ENCODE results near the gene SYPL1.

The SYPL1 gene

DNA sequence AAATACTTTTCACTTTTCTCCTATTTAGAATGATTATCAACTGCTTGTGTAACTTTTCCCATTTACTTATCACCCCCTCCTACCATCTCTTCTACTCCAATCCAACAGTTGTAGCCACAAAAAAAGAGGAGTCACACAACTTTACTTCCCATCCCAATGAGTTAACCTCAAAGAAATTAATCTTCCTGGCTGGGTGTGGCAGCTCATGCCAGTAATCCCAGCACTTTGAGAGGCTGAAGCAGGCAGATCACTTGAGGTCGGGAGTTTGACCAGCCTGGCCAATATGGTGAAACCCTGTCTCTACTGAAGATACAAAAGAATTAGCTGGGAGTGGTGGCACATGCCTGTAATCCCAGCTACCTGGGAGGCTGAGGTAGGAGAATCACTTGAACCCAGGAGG lies 19.9 kb downstream of the SYPL1 start:
- DNase-seq (ENCODE audit: low spot score), result no peak

DNA sequence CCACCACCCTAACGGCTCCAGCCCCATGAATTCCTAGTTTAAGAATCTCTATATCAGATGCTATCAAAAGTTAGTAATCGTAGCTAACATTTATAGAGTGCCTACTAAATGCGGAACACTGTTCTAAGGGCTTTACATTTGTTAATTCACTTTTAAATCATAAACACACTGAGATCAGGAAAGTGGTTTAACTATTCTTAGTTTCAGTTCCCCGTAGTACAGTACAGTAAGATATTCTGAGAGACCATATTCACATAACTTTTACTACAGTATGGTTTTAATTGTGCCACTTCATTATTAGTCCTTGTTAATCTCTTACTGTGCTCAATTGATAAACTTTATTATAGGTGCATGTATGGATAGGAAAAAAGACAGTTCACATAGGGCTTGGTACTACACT lies 22.5 kb downstream of the SYPL1 start:
- DNase-seq (ENCODE audit: low spot score), result no peak

DNA sequence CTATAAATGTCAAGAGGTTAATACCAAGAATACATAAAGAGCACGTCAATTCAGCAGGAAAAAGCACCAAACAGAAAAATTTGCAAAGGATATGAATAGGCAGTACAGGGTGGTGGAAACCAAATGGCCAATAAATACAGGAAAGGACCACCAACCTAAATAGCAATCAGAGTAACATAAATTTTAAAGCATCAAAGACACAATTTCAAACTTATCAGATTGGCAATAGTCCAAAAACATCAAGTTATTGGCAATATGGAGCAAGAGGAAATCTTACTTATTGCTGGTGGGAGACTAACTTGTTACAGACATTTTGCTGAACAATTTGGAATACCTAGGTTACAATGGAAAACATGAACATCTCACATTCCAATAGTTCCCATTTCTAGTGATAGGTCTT lies 24.1 kb downstream of the SYPL1 start:
- no peak for DNase-seq (ENCODE audit: low spot score)

DNA sequence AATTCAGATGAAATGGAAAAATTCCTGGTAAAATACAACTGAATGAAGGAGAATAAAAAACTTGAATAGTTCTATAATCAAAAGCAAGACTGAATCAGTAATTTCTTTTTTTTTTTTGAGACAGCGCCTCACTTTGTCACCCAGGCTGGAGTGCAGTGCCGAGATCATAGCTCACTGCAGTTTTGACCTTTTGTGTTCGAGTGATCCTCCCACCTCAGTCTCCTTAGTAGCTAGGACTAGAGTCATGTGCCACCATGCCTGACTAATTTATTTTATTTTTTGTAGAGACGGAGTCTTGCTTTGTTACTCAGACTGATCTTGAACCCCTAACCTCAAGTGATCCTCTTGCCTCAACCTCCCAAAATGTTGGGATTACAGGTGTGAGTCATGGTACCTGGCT lies 26.1 kb downstream of the SYPL1 start:
- no peak for DNase-seq (ENCODE audit: low spot score)

DNA sequence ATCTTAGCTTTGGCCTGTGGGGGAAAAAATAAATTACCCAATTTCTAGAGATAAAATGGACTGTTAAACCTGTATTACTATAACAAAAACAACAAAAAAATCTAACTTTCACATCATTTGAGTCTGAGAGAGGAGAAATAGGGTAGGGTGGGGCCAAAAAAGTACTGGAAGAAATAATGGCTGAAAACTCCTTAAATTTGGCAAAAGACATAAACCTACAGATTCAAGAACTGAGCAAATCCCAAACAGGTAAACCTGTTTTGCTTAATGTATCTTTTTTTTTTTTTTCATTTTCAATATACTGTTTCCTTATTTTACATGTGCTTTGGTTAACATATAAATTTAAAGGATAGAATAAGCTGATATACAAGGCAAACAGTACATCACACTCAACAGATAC lies 27.1 kb downstream of the SYPL1 start:
- no peak for DNase-seq (ENCODE audit: low spot score)

DNA sequence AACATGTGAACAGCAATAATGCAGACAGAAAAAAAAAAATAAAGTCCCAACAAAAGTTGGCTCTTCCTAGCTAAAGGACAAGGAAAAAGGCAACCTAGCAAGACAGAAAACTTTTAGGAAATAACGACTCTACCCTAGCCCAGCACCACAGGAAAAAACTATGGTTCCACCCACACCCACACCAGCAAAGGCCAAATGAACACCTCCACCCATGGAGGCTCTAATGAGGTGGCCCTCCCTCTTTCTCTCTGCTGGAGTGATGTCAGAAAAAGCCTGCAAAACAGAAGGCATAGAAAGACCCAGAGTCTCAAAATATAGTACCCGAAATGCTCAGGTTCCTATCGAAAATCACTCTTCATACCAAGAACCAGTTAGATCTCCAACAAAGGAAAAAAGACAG lies 28.4 kb downstream of the SYPL1 start:
- DNase-seq (ENCODE audit: low spot score), result no peak

DNA sequence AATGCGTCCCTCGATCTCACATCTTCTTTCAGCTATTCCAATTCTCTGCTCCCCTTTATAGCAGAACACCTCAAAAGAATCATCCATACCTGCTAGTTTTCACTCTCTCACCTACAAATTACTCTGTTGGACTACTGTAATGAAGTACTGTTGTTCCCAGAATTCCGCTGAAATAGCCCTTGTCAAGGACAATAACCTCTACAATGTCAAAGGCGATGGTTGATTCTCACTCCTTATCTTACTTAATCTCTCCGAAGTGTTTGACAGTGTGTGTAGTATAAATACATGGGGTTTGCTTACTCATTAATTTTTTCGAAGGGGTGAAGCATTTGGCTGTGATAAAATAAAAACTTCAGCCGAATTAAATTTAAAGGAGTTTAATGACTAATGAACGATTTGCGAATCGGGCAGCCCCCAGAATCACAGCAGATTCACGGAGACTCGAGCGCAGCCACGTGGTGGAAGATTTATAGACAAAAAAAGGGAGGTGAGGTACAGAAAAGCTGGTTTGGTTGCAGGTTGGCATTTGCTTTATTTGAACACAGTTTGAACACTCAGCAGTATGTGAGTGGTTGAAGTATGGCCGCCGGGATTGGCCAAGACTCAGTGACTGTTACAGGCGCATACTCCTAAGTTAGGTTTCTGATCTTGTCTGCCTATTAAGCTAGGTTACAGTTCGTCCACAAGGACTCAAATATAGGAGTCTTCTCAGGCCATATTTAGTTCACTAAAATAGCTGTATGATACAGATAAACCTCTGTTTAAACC lies 29.8 kb downstream of the SYPL1 start:
- no peak for DNase-seq (ENCODE audit: low spot score)

DNA sequence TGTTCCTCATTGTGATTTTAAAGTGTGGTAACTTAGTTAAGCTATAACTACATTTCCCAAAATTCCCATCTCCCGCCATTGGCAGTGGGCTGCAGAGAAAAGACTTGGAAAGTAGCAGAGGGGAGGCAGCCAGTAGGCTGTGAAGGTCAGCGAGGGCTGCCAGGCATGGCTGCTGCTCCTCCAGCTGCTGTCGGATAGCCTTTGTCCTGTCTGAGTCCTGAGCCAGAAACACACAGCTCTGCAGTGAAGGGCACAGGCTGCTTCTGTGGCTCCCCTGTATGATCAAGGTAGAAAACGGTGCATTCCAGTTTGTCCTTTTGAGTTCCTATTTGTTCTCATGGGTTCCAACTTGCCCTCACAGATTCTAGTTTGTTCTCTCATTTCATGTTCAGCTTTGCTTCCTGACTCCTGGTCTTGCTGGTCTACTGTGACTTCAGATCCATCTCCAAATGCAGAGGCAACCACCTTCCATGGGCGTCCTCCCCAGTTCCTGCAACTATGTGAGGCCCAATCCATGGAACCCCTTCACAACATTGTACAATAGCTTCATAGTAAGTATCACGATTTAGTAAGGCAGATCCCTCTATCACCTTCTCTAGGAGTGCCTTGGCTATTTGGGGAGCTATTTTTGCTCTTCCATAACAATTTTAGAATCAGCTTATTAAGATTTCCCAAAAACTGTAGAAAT lies 31.7 kb downstream of the SYPL1 start:
- no peak for DNase-seq (ENCODE audit: low spot score)

DNA sequence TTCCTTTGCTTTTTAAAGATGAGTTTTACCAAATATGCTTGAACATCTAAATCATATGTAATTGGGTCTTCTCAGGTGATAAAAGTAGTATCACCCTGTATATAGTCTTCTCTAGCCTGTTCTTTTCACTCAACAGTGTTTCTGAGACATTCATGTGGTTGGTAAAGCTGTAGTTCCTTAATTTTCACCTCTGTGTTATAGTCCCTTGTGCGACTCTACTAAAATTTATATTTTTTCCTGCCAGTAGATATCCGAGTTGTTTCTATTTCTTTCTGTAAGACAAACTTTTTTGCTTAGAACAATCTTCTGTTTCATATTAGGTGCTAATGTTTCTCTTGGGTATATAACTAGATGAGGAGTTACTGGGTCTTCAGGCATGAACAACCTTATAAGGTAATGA lies 35.6 kb downstream of the SYPL1 start:
- DNase-seq (ENCODE audit: low spot score), result no peak

DNA sequence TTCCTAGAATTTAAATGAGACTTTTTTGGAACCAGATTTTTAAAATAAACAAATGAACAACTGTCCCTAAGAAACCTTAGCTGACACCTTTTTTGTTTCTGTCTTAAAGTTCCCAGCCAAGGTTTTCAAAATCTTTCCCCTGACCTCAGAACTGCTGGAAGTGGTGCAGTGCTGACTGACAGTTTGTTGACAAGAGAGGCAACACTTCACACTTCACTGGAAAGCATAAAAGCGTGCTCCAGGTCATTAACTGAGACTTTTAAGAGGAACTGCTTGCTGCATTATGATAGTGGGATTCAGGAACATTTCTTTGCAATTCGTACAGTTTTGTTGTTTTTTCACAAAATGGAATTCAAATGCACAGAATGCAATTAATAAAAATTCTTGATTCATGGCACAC lies 36.2 kb downstream of the SYPL1 start:
- DNase-seq (ENCODE audit: low spot score), result no peak

DNA sequence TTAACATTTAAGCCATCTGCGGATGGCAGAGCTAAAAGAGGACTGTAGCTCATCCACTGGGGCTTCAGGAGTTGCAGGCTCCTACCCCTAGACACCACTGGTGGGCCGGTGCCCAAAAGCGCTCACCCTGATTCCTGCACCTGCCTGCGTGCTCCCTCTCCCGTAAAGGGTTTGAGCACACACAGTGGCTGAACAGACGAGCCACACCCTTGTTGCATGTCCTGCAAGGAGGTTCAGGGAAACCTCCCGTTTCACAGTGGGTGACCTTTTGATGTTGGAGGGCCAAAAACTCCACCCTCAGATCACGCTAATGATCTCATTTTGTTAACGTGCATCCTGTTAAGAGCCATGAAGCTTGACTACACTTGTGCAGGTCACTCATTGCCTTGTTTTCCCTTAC lies 37.9 kb downstream of the SYPL1 start:
- DNase-seq (ENCODE audit: low spot score), result no peak

DNA sequence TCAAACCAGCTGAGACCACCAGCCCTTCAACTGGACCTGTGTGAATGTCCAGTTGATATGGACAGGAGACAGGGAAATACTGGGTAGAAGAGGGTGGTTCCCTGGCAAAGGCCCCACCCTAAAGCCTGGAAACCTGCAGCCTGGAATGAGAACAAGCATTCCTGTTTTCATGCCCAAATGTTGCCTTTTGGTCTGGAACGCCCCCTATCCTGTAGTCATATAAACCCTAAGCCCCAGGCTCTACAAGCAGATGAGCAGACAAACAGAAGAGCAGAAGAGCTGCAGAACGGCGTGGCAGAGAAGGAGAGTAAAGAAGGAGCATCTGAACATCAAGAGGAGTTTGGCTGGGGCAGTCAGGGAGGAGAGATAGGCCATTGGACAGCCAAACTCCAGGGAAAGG lies 38.4 kb downstream of the SYPL1 start:
- DNase-seq (ENCODE audit: low spot score), result no peak

DNA sequence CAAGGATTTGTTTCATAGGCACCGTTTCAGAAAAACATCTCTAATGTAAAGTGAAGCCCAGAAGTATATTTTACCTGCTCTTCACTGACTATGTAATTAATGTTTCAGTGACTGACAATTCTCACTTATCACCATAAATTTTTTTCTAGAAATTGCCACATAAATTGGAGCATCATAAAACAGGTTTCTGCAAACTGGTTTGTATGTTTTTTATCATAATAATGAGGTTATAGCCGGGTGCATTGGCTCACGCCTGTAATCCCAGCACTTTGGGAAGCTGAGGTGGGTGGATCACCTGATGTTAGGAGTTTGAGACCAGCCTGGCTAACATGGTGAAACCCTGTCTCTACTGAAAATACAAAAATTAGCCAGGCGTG lies 39.4 kb downstream of the SYPL1 start:
- no peak for DNase-seq (ENCODE audit: low spot score)

DNA sequence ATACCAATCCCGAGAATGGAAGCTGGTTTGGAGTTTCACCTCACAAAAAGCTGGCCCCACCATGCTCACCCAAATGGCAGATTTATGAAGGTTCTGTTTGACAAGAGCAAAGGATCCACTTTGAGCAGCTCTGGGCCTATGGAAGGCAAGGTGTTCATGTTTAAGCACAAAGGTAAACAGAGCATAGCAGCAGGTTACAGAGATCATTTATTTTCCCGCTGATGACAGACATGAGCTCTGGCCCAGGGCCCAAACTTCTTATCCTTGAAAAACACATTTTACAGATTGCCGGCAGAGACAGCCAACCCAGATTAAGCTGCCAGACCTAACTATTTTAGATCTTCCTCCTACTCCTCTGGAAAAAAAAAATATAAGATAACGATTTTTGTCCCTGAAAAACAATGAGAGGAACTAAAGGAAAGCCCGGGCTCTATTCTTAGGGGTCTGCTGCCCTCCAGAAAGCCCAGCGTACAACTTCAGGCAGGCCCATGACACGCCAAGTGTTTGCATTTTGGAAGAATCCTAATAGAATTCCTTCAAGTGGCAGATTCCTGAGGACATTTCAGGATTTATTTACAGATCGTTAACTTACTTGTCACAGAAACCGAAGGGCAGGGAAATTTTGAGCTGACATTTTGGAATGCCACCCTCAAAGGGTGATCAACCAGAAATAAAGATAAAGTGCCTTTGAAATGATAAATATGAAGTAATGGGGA lies 40.0 kb downstream of the SYPL1 start:
- DNase-seq (ENCODE audit: low spot score), result no peak

DNA sequence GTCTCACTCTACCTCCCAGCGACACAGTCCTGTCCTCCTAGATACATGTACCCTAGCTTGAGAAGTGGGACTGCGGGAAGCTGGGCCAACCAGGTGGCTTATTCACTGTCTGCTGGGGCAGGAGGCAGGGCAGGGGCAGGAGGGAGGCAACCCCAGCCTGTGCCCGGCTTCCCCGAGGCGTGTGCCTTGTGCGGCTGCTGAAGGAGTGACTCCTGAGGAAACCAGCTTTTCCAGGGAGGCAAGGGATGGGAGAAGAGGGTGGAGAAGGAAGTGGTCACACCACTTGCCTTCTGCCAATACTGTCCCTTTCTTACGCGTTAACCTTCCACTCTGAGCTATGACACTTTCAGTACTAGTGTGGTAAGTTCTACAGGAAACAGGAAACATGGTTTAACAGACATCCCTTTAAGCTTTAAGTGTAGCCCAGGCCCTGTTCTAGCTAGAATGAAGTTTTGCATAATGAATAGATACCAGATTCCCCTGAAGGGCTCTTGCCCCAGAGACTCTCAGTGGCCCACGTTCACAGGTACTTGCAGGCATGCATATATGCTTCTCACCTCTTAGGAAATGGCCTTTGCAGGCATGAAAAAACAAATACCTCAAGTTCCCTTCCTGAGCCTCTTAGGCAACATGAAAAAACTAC lies 40.6 kb downstream of the SYPL1 start:
- peak; percentile 53 for DNase-seq (ENCODE audit: low spot score)

DNA sequence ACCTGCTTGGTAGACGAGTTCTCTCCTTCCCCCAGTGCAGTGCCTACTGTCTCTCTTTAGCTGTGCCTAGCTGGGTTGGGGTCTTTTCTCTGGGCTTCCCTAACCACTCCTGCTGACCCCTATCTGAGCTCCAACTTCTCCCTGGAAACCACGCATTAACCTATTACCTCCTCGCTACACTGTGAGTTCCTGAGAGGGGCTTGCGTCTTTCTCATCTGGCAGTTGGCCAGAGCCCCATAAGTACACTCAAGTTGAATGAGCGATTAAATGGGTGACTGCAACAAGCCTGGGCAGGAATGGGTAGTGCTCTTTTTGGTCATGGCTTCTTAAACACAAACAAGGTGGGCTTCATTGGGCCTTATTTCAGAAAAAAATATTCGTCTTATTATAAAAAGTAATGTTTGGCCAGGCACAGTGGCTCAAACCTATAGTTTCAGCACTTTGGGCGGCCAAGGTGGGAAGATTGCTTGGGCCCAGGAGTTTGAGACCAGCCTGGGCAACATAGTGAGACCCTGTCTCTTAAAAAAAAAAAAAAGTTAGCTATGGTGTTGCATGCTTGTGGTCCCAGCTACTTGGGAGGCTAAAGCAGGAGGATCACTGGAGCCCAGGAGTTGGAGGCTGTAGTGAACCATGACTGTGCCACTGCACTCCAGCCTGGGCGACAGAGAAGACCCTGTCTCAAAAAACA lies 41.4 kb downstream of the SYPL1 start:
- no peak for DNase-seq (ENCODE audit: low spot score)

DNA sequence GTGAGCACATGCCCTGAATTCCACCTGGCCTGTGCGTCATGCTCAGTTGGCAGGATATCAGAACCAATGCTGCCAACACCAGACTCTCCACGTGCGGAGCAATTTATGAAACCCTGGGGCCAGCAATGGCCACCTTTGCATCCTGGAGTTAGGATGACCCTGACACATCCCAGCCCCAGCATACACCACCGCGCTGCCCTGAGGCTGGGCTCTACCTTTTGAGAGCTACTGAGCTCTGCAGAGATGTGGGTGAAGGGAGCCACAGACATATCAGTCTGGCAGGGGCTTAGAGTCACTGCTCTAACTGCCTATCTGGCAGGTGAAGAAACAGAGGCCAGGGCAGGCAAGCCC lies 41.9 kb downstream of the SYPL1 start:
- DNase-seq (ENCODE audit: low spot score), result no peak

DNA sequence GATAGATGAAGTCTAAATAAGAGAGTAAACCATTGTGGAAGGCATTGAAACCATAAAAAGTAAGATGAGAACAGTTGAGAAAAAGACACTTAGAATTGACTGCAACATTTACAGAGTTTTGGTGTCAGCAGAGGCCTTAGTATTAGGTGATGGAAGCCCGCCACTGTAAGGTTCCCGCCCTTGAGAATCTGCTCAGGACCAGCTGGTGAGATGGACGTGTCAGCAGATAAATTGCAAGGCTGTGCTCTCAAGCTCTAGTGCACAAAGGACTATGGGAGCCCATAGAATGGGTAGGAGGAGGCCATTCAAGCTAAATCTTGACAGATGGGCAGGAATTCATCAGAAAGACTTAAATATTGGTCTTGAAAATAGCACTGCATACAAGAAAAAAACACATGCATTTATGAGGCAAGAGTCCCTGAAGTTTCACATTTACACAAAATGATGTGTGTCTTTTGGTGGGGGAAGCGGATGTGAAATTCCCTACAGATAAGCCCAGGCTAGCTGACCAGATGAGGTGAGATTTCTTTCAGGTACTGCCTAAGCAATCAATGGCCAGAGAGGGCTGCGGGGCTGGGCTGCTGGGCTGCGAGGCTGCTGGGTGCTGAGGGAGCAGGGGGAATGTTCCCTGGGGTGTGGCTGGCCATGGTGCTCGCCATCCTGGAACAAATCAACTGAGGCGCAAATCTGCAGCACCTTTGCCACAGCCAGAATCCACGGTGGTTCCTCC lies 42.5 kb downstream of the SYPL1 start:
- no peak for DNase-seq (ENCODE audit: low spot score)

DNA sequence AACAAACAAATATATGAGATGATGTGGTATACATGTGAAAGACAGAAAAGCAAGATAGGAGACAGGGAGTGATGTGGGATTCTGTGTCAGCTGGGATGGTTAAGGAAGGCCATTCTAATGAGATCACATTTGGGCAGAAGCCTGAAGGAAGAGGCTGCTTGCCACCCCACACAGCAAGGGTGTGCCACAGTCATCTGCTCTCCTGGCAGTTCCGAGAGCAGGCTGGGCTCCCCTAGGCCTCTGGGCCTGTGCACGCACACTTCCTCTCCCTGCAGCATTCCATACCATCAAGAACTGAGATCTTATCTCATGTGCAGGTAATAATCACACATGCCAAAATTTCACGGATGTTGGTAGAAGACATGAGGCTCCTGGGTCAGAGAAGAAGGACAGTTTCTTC lies 43.1 kb downstream of the SYPL1 start:
- DNase-seq (ENCODE audit: low spot score), result no peak

DNA sequence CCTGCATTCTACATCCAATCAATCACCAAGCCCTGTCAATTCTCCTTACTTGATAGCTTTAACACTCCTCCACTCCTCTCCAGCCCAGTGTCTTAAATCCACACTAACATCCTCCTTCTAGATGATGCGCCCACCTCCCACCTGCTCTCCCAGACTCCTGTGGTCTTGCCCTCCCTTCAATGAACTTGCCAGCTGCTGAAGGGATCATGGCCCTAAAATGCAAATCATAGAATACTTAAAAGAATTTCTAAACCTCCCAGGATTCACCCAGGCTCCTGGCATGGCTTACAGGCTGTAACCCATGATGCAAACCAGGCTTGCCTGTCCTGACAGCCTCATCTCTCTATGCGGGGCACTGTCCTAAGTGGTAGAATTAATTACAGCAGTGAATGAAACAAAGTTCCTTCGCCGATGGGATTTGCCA lies 43.6 kb downstream of the SYPL1 start:
- no peak for DNase-seq (ENCODE audit: low spot score)

DNA sequence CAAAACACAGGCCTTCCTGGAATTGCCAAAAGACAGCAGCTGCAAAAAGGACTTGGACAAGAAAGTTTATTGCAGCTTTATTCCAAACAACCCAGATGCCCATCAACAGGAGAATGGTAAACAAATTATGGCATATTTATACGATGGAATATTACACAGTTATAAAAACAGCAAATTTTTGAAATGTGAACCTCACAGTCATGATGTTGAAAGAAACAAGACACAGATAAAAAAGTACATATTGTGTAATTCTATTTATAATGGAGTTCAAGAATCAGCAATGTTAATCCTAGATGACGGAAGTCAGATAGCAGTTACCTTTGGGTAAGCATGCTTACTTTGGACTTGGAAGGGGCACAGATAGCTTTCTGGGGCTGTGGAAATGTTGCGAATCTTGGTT lies 44.4 kb downstream of the SYPL1 start:
- DNase-seq (ENCODE audit: low spot score), result no peak
